Stimulated activated CD4-positive, alpha-beta T cell treated with anti-CD3 and anti-CD28 coated beads, Interleukin-1b, Interleukin-23, amount 100 ng/mL, for 4 hours (primary cell): Measurements from ENCODE around the gene CFTR.

Experiments used
- DNase-seq, 2 donors: peaks; one replicate each; pipeline ENCODE4 v3.0.0-alpha.2; 2020; ENCODE audit warnings: low read depth in 2 of 2

The CFTR gene

GRCh38 chr7:117648203-117648866, 168.5 kb downstream of the CFTR start:
- DNase-seq = no peak

GRCh38 chr7:117652943-117653680, 173.3 kb downstream of the CFTR start:
- DNase-seq = no peak

GRCh38 chr7:117654780-117655179, 175.0 kb downstream of the CFTR start:
- DNase-seq = no peak

- no peak for DNase-seq
Observed at GRCh38 chr7:117656806-117657205, 177.0 kb downstream of the CFTR start.

GRCh38 chr7:117659531-117660011, 179.7 kb downstream of the CFTR start:
- DNase-seq = no peak

- DNase-seq = no peak
Observed at GRCh38 chr7:117661328-117661727, 181.5 kb downstream of the CFTR start.

- no peak for DNase-seq
Observed at GRCh38 chr7:117664047-117664446, 184.2 kb downstream of the CFTR start.

GRCh38 chr7:117665368-117665767, 185.5 kb downstream of the CFTR start:
- no peak for DNase-seq

- no peak for DNase-seq
Observed at GRCh38 chr7:117666031-117666430, 186.2 kb downstream of the CFTR start.

- no peak for DNase-seq
Observed at GRCh38 chr7:117666689-117667088, 186.9 kb downstream of the CFTR start.

- no peak for DNase-seq
Observed at GRCh38 chr7:117667456-117667855, 187.6 kb downstream of the CFTR start.

GRCh38 chr7:117669818-117670217, 190.0 kb downstream of the CFTR start:
- DNase-seq = no peak

- DNase-seq = no peak
Observed at GRCh38 chr7:117672453-117672852, 192.6 kb downstream of the CFTR start.

- DNase-seq = no peak
Observed at GRCh38 chr7:117673367-117673766, 193.5 kb downstream of the CFTR start.

GRCh38 chr7:117673839-117674238, 194.0 kb downstream of the CFTR start:
- no peak for DNase-seq

GRCh38 chr7:117674617-117675016, 194.8 kb downstream of the CFTR start:
- no peak for DNase-seq

GRCh38 chr7:117675497-117676435, 195.9 kb downstream of the CFTR start:
- no peak for DNase-seq

GRCh38 chr7:117679120-117679519, 199.3 kb downstream of the CFTR start:
- no peak for DNase-seq

GRCh38 chr7:117682681-117683385, 203.0 kb downstream of the CFTR start:
- no peak for DNase-seq

- no peak for DNase-seq
Observed at GRCh38 chr7:117683430-117684175, 203.8 kb downstream of the CFTR start.

- no peak for DNase-seq
Observed at GRCh38 chr7:117685795-117686194, 206.0 kb downstream of the CFTR start.
